A172 (cell line): ENCODE results near the gene GPX6. TPM values are rescaled to one million over a fixed set of nuclear protein-coding genes. Genes with fewer than 3 reads are reported as not detected.
"Not testable (repeated sequence)": the region's sequence is repeated elsewhere in the genome, so short reads cannot be mapped to it uniquely, and the experiment has no call there.

Experiments
- DNase-seq: peaks from one replicate; pipeline ENCODE4 v3.0.0-alpha.2; 2015; ENCODE audit warnings: low spot score
- total RNA-seq: library from RNA; depleted of rRNA; stranded (reverse); fragments of >200 nt; shearing (Covaris generic); gene quantifications from 2 replicates; pipeline ENCODE4 v1.2.3, GENCODE V29; 2014; rRNA removed

The GPX6 gene, protein sequence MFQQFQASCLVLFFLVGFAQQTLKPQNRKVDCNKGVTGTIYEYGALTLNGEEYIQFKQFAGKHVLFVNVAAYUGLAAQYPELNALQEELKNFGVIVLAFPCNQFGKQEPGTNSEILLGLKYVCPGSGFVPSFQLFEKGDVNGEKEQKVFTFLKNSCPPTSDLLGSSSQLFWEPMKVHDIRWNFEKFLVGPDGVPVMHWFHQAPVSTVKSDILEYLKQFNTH
- not detected in 2 replicates for total RNA-seq

DNA sequence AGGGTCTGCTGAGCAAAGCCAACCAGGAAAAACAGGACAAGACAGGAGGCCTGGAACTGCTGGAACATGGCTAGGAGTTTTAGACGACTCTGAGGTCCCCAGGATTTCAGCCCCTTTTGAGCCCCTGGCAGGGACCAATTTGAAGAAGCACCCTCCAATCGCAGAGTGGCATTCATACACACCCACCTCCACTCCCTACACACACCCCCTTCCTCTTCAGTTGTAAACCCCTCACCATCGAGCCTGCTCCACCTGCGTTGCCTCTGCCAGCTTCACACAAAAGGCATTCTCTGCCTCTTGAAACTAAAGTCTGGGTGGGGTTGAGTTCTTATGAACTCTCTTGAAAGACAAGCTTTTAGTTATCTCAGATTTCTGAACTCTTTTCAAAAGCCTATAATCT is at the start of gene GPX6:
Gene GPX6 (minus strand): TSS at position 118 of the 400 bp plus-strand sequence. CDS start 50 bp downstream, at position 68.
- no peak for DNase-seq

DNA sequence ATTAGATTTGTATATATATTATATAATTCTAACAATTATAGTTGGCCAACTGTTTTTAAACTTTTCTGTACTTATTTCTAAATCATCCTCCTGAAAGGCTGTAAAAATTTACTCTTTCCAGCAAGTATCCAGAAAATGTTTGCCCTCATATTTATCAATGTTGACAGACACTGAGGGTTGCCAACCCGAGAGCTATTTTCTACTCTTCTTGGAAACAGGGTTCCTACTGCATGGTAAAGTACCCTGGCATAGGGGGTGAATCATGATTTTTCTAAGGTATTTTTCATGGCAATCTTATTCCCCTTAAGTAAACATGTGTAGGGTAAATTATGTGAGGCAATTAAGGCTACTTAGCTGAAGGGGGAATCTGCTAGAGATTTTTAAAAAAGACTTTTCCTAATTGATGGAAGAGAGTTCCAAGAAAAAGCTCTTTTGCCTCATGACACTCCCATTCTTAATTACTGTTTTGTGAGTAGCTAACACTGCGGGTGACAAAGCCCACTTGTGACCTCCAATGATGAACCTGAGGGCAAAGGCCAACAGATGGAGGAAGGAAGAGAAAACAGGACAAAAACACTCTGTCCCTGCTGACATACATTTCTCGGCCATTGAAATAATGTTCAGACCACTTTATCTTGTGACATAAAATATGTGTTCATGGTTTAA is 48.0 kb upstream of the GPX6 start:
- no peak for DNase-seq

DNA sequence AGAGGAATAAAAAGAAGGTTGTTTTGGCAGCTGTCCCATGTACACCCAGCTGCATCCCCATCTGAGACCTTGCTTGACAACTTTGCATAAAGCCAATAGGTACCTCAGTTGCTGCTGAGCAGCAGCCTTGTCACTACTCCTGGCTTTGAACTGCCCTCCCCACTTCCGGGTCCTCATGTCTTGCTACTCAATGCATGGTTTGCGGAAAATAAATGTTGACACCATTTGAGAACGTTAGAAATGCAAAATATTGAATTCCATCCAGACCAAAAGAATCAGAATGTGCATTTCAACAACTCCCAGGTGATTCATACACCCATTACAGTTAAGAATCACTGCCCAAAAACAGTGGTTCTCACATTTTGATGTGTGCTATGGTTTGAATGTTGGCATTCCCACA is 43.0 kb upstream of the GPX6 start:
- no peak for DNase-seq

DNA sequence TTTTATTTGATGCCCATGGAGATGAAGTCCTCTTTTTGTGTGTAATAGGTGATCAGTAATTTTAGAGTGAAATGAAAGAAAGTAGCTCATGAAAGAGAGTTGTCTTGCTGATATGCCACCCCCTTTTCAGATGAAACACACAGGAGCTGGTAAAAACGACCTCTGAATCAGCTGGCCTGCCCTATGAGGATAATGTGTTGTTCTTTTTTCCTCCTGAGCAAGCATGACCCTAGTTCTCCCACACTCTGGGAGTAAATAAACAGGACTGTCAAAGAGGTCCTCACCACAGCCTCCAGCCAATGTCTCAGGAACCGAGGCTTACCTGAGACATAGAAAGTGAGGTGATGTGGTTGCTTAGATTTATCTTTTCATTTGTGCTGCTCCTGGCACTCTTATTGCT is 39.5 kb upstream of the GPX6 start:
- DNase-seq: no peak

DNA sequence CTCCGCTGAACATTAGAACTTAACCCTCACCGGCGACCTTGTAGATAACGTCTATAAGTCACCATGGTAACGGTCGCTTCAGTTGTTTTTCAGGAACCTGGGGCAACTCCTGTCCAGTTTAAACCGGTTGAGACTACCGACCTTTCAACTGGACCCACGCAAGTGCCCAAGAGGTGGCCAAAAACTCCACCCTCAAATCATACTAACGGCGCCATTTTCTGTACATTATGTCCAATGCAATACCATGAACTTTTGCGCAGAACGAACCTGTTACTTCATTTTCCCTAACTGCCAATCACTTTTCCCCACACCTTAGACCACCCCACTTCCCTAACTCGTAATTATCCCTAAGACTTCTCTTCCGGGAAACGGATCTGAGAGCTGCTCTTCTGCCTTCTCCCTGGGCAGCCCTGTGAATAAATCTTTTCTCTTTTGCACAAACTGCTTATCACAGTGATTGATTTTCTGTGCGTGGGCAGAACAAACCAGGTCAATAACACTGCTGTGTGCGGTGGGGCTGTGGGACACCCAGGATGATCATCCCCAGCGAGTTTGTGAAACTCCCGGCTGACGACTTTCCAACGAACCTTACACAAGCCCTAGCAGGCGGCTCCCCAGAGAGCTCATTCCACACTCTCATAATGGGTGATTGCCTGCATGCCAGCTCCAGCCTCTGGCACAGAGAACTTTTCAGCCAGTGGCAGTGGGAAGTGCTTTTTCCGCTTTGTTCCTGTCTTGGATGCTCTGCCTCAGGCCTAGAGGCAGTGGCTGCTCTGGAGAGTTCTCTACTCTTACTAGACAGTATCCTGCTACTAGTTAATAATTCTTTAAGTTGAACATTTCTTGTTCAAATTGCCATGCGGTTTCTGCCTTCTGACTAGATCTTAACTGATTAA is 38.6 kb upstream of the GPX6 start:
- DNase-seq: no peak

DNA sequence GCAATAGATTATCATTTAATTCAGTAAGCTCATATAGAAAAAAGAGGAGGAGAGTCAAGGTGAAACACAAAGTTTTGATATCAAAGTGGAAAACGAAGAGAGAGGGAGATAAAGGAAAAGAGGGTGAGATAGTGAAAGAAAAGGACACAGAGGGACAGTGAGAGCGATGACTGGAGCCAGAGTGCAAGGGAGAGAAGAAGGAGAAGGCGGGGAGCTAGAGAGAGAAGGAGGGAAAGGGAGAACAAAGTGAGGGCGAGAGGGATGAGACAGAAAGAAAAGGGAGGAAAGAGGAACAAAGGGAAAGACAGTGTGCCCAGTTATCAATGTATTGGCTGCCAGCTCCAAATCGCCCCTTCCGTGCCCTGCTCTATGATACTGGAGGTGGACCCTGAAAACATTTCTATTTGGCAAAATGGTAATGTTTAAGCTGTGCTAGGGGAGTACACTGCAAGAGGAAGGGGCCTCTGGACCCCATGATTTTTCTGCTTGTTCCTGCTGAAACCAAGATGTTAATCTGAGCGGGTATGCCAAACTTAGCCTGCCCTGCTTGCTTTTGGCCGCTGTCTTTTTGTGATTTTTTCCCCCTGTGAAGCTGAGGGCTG is 37.9 kb upstream of the GPX6 start:
- DNase-seq: no peak

DNA sequence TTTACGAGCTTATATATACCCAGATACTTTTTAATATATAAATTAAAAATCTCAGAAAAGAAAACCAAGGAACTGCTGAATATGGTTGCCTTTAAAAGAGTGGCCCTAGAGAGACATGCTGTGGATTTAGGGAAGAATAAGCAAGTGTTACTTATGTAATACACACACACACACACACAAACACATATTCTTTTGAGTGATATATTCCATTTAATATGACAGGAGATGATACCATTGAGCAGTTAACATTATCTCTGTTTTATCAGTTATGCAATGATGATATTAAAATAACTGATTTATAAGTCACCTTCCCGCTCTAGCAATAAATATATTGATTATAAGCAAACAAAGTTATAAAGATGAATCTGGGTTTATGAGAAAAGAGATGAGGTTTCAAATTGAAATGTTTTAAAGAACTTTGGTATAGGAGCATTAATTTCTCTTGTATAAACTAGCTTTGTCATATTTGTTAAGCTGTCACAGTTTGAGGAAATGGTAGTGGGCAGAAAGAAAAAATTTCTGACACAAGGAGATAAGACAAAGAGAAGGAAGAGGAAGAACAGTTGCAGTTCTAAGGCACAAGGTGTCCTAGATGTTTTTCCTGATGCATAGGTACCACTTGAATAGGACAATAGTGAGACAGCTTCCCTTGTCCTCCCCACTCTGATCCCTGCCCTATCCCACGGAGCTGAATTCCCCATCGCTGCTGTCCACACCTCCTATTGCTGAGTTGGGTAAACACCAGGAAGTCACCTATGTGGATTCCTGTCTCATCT is 36.5 kb upstream of the GPX6 start:
- no peak for DNase-seq

DNA sequence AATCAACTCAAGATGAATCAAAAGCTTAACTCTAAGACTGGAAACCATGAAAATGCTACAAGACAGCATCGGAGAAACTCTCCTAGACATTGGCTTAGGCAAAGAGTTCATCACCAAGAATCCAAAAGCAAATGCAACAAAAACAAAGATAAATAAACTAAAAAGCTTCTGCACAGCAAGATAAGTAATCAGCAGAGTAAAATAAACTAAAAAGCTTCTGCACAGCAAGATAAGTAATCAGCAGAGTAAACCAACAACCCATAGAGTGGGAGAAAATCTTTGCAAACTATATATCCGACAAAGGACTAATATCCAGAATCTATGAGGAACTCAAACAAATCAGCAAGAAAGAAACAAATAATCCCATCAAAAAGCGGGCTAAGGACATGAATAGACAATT is 31.4 kb upstream of the GPX6 start:
- DNase-seq: not testable (repeated sequence)

DNA sequence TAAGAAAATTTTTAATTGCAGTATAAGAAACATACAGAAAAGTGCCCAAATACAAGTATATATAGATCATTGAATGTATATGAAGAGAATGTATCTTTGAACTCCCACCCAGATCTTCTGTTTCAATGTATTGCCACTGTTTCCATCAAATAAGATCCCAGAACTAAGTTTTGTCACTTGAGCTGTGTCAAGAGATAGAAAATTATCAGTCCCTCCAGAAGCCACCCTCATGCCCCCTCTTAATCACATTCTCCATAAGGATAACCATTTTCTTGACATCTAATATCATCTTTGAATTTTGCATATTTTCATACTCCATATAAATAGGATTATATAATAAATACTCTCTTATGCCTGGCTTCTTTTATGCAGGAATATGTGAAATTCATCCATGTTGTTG is 30.4 kb upstream of the GPX6 start:
- no peak for DNase-seq

DNA sequence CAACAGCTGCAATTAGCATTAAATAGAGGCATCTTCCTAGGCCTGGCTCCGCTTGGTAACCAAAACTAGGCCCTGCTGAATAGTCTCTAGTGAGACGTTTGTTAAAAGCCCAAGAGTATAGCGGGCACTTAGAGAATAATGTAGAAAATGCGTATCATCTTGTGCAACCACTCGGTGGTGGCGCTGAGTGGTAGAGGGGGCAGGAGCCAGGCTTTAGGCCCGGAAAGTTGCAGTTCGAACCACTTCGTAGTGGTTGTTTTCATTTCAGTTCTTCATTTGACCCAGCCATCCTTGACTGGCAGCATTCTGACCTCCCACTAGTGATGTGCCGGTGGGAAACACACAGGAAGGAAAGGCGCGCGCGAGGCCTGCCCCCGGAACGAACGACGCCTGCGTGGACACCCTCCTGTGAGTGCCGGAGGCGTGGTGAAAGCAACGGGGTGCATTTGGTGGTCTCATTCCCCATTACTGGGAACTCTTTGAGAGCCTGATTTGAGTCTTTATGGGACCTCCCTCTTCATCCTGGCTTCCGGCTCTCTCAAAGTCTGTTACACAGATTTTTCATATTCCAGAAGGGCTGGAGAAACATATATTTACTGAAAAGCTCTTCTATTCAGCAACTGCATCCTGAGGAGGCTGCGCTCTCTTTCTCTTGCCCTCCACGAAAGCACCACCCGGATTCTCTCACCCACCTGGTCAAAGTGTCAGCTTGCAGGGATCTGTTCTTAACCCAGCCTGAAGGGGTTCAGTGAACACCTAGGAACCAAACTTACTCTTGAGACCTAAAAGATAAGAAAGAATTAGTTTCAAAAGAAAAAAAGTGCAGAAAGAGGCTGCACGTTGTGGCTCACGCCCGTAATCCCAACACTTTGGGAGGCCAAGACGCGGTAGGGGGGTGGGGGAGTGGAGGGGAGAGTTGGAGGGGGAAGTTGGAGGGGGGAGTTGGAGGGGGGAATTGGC is 28.3 kb upstream of the GPX6 start:
- no peak for DNase-seq

DNA sequence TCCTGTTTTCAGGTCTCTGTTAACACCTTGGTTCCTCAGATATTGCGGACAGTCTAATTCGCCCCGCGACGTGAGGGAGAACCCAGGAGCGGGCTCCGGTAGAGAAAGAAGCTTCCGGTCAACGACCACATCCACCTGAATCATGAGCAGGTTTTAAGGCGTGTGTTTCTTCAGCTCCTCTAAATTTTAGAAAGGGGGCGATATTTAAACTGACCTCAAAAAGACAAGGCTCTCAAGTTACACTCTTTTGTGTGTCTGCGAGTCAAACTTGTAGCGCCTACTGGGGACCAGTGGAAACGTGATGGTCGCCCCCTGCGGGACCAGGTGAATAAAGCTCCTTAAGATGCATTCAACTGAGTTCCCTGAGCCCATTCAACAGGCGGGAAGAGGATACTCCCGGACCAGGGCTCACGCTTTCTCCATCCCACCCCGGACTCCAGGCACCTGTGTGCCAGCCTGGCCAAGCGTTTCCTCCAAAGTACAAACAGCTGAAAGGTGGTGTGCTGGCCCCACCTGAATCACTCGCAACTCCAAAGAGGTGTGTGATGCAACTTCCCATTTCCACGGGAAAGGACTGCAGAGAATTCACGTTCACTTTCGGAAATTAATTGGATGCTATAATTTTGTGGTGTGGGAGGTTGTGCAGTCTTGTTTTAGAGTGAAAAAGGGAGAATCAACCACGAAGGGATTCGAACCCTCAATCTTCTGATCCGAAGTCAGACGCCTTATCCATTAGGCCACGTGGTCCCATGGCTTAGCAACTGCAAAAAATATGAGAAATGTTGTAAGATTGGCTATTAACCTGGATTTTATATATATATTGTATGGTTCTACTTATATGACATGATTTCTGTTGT is 27.1 kb upstream of the GPX6 start:
- peak; percentile 94 for DNase-seq

DNA sequence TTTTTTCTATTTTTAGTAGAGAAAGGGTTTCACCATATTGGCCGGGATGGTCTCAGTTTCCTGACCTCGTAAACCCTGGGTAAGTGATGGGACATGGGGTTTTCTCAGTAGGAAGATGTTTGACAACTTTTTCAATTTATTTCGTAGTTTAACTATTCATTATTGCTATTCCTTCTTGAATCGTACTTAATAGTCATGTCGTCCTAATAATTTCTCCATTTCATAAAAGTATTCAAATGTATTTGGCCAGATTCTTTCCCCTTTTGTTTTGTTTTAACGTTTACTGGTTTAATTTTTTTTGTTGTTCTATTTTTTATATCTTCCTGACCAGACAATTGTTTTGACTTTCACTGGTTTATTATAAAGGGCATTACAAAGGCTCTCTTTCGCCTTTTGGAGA is 26.4 kb upstream of the GPX6 start:
- no peak for DNase-seq

DNA sequence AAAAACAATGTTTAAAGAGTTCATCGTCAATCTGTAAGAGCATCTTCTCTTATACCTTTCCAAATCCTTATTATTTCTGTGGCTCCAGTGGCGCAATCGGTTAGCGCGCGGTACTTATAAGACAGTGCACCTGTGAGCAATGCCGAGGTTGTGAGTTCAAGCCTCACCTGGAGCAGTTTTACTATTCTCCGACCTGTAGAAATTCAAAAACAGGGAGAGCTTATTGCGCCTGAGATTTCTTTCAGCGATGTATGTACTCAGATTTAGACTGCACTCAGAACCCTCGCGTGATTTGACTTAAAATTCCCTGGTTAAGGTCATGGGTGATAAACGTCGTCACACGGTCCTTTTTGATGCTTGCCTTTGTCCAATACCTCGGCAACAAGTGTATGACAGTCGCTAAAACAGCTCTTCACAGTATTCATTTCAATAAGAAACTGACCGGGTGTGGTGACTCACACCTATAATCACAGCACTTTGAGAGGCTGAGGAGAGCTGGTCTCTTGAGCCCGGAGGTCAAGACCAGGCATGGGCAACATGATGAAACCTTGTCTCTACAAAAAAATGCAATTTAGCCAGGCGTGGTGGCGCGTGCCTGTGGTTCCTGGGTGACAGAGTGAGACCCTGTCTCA is 22.0 kb upstream of the GPX6 start:
- peak; percentile 67 for DNase-seq

DNA sequence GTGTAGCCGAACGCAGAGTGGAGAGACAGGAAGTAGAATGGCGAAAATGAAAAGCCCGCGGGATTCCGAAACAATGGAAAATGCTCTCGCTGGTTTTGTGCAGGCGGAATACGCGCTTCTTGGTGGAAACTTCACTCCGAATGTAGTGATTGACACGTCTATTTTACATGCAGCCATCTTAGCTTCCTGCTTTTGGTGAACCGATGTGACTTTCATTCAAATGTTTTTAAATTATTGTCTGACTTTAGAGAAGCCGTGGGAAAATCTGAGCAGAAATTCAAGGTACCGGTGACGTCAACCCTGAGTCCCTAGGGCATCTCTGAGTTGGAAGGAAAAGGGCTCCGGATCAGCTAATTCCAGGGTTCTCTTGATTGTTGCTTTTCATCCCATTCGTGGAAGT is 21.5 kb upstream of the GPX6 start:
- DNase-seq: peak; percentile 20

DNA sequence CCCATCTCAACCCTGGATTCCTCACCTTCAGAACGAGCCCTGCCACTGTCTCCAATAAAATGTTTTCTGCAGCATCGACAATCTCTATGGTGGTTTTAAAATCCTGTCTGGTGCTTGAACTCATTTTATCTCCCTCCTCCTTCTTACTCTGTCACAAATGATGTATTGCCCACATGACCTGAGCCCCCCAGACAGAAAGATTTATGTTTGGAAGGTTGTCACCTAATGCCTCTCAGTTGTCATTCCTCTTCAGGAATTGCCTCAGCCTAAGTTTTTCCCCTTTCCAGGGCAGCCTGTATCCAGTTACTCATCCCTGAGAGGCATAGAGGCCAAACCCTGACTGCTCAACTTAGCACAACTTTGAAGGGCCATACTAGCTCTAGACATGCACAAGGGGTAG is 19.3 kb upstream of the GPX6 start:
- DNase-seq: no peak

DNA sequence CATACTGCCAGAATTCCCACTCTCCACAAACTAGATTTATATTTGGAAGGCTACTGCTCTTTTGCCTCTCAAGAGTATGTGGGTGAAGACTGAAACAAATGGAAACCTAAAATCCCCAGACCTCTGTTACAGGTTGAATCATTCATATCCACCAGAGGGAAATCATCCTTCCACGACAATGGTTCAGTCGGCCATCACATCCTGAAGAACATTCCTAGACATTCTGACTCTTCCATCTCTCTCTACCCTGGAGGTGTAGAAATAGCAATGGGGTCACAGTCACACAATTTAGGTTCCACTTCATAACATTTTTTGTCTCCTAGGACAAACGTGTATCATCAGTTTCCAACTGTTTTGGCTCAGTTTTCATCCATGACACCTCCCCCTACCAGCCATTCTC is 18.7 kb upstream of the GPX6 start:
- no peak for DNase-seq

DNA sequence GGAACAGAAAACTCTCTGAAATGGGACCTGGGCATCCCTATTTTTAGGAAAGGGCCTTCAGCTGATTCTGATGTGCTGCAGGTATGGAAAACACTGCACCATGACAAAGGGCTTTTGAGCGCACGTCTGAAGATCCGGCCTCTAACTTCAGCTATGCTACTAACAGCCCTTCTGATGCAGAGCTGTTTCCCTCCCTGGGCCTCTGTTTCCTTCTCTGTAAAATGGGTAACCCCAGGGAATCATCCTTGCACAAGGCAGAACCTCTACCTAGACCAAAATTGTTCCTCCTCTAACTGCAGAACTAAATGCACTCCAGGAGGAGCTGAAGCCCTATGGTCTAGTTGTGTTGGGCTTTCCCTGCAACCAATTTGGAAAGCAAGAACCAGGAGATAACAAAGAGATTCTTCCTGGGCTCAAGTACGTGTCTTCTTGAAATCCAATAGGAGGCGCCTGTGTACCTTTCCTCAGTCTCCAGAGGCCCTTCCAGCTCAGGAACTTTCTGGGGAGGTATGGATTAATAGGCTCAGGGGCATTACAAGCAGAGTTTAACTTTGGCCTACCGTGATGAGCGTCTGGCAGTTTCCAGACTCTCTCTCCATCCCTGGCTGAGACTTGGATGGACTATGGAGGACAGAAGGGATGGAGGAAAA is 16.0 kb upstream of the GPX6 start:
- DNase-seq: no peak

DNA sequence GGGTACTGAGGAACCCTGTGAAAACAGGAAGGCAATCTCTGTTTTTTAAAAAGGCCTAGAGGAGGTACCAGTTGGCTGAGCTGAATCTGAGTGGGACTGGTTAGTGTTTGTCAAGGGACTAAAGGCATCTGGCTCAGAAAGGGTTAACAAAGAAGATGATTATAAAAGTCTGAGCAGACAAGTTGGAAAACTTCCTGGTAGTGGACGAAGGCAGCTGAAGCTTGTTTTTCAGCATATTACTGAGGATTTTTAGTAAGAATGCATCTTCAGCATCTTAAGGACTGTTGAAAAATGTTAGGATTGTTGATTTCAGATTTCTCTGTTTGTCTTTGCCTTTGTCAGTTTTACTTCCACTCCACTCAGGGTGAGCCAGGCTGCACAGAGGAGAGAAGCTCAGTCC is 15.2 kb upstream of the GPX6 start:
- DNase-seq: no peak
